ENCODE data around the gene SORCS2. TPM values are rescaled to one million over a fixed set of nuclear protein-coding genes. Genes with fewer than 3 reads are reported as not detected.

Gene SORCS2
- polyA plus RNA-seq, 3 donors = 0.46 to 0.55 TPM; not detected in 1

GRCh38 chr4:7775396-7775795, 583.1 kb downstream of the SORCS2 start:
- Histone ChIP-seq H3K36me3 (replicated peaks in 1 of 2; ENCODE audit: control insufficient read depth in 1 of 2, insufficient read depth in 2 of 2, low read length in 2 of 2) (peaks cover 0 to 5% of the 10 kb centered on the region in 2 donors), H4K20me1 (ENCODE audit: insufficient read depth, low read length) (no peaks in the 10 kb centered on the region)

GRCh38 chr4:7777017-7777710, 584.8 kb downstream of the SORCS2 start:
- H3K79me2 ChIP-seq (ENCODE audit: insufficient read depth, low read length) = no peaks in the 10 kb centered on the region
- no peak for DNase-seq
- H3K4me3 ChIP-seq (replicated peaks in 1 of 3; ENCODE audit: low read depth in 2 of 3, low read length in 3 of 3) = no peak overlapping the region

More at GRCh38 chr4:7775396-7775795, 583.1 kb downstream of the SORCS2 start:
- Histone ChIP-seq H3K9me3 (replicated peaks in 1 of 2; ENCODE audit: control insufficient read depth in 1 of 2, insufficient read depth in 1 of 2, low read length in 2 of 2) (no peaks in the 10 kb centered on the region), H2AFZ (ENCODE audit: insufficient read depth, low read depth, low read length, poor library complexity, severe bottlenecking) (no peak overlapping the region), H3K27me3 (ENCODE audit: control insufficient read depth in 2 of 2, insufficient read depth in 2 of 2, low read length in 2 of 2) (no peaks in the 10 kb centered on the region), H3K27ac (ENCODE audit: low read depth in 1 of 2, low read length in 2 of 2) (no peak overlapping the region), H3K4me3 (replicated peaks in 1 of 3; ENCODE audit: low read depth in 2 of 3, low read length in 3 of 3) (no peak overlapping the region), H3K79me2 (ENCODE audit: insufficient read depth, low read length) (no peaks in the 10 kb centered on the region), H3K4me2 (replicated peaks; ENCODE audit: extremely low read depth, low read length, poor library complexity, severe bottlenecking) (no peak overlapping the region), H3K9ac (ENCODE audit: insufficient read depth, low read length, poor library complexity, severe bottlenecking) (no peak overlapping the region), H3K4me1 (ENCODE audit: control insufficient read depth in 1 of 2, insufficient read depth in 2 of 2, low read length in 2 of 2) (no peaks in the 10 kb centered on the region)
- DNase-seq = no peak
- H3K9me3 Mint-ChIP-seq = no peaks in the 10 kb centered on the region
- no peak for TF ChIP-seq CTCF (IDR thresholded peaks at IDR 0.05)
- 93% methylated on average over 4 of the region's 9 CpGs for WGBS (ENCODE audit: insufficient coverage)
- peaks cover 0 to 43% of the 10 kb centered on the region in 2 donors for H3K36me3 Mint-ChIP-seq
- peaks cover 6 to 15% (median 7%) of the 10 kb centered on the region in 3 donors for H3K27me3 Mint-ChIP-seq (ENCODE audit: low read depth in 3 of 3)
- no peaks in the 10 kb centered on the region for H3K4me1 Mint-ChIP-seq
- intact Hi-C loops (cut with micrococcal nuclease) = no loop called here
- H3K27ac Mint-ChIP-seq = peak overlapping the region in 1 of 7 donors; percentile 54
- H3K4me3 Mint-ChIP-seq = no peak overlapping the region

More at GRCh38 chr4:7777017-7777710, 584.8 kb downstream of the SORCS2 start:
- WGBS (ENCODE audit: insufficient coverage) = 95% methylated on average over 11 of the region's 17 CpGs
- H3K9me3 ChIP-seq (replicated peaks in 1 of 2; ENCODE audit: control insufficient read depth in 1 of 2, insufficient read depth in 1 of 2, low read length in 2 of 2) = no peaks in the 10 kb centered on the region
- Mint-ChIP-seq H3K27ac (no peak overlapping the region), H3K9me3 (peaks cover 0 to 2% (median 0%) of the 10 kb centered on the region in 7 donors), H3K27me3 (ENCODE audit: low read depth in 3 of 3) (peaks cover 7 to 12% (median 7%) of the 10 kb centered on the region in 3 donors), H3K4me3 (no peak overlapping the region), H3K36me3 (peaks cover 0 to 38% of the 10 kb centered on the region in 2 donors), H3K4me1 (peaks cover 12% of the 10 kb centered on the region)
- H3K9ac ChIP-seq (ENCODE audit: insufficient read depth, low read length, poor library complexity, severe bottlenecking) = no peak overlapping the region
- H3K4me1 ChIP-seq (ENCODE audit: control insufficient read depth in 1 of 2, insufficient read depth in 2 of 2, low read length in 2 of 2) = peaks cover 6 to 9% of the 10 kb centered on the region in 2 donors
- H3K4me2 ChIP-seq (replicated peaks; ENCODE audit: extremely low read depth, low read length, poor library complexity, severe bottlenecking) = no peak overlapping the region
- H3K27me3 ChIP-seq (ENCODE audit: control insufficient read depth in 2 of 2, insufficient read depth in 2 of 2, low read length in 2 of 2) = no peaks in the 10 kb centered on the region
- H4K20me1 ChIP-seq (ENCODE audit: insufficient read depth, low read length) = no peaks in the 10 kb centered on the region
- no peak overlapping the region for H3K27ac ChIP-seq (ENCODE audit: low read depth in 1 of 2, low read length in 2 of 2)
- H3K36me3 ChIP-seq (replicated peaks in 1 of 2; ENCODE audit: control insufficient read depth in 1 of 2, insufficient read depth in 2 of 2, low read length in 2 of 2) = peaks cover 0 to 5% of the 10 kb centered on the region in 2 donors
- intact Hi-C loops (cut with micrococcal nuclease) = no loop called here
- TF ChIP-seq CTCF (IDR thresholded peaks at IDR 0.05) = no peak
- no peak overlapping the region for H2AFZ ChIP-seq (ENCODE audit: insufficient read depth, low read depth, low read length, poor library complexity, severe bottlenecking)

All from CD14-positive monocyte (primary cell).